K562 (cell line): ENCODE data around the gene FLCN. TPM values are rescaled to one million over a fixed set of nuclear protein-coding genes. Genes with fewer than 3 reads are reported as not detected.

Source experiments
- ATAC-seq: fragments of 200-7000 bp; cut with Tn5 transposase; 3 replicates; pipeline ENCODE4 v1.9.1; 2020; ENCODE audit warnings: moderate library complexity
- BruUV-seq: library from RNA; stranded (reverse); fragments of 400-500 nt; replicated peaks from 2 replicates; lab custom pipeline; 2021; lab: Mats Ljungman, UMichigan
- CTCF ChIA-PET: fragments of 300-600 bp; formaldehyde crosslinking; extraction: SDS; loops from one replicate; lab custom pipeline; 2021; ENCODE audit warnings: low intra/inter-chr PET ratio; lab: Yijun Ruan, JAX
- POLR2A ChIA-PET: fragments of 300-600, 350-650 bp; sonication (Branson Sonifier 250); formaldehyde crosslinking; extraction: SDS; loops from one replicate; lab custom pipeline; 2021; ENCODE audit warnings: antibody characterized with exemption, inconsistent platforms; lab: Yijun Ruan, JAX
- DNase-seq, 4 experiments: peaks; one replicate each; pipeline versions ENCODE4 v3.0.0 to v3.0.0-alpha.2; 2011 to 2018; ENCODE audit warnings: low spot score in 3 of 4, mixed read lengths in 3 of 4; ENCODE audit errors: extremely low read depth in 1 of 4
- FAIRE-seq: peaks from 2 replicates; lab custom pipeline; 2011; peaks lifted over from hg19 to GRCh38; lab: Jason Lieb, UNC
- H2AFZ ChIP-seq: 2 replicates; pipeline ENCODE4 v1.6.0; 2011; ENCODE audit warnings: low read depth, low read length, control low read depth, inconsistent platforms
- H3K27ac ChIP-seq: fragments of 200-600 bp; 3 replicates; pipeline ENCODE4 v1.8.0; 2011; ENCODE audit warnings: low read depth, mild to moderate bottlenecking, control low read depth, inconsistent platforms, low read length, moderate library complexity, mixed read lengths; ENCODE audit errors: extremely low read depth
- H3K27me3 ChIP-seq, 2 experiments: fragments of 300-600 bp in 1 of 2; 2 replicates in 1 of 2; 3 replicates in 1 of 2; pipeline versions ENCODE4 v1.6.0 to v1.8.0; 2011; ENCODE audit warnings: inconsistent platforms in 2 of 2, low read length in 2 of 2, mild to moderate bottlenecking in 1 of 2, mixed read lengths in 1 of 2, moderate library complexity in 1 of 2; ENCODE audit not compliant: control insufficient read depth in 2 of 2, insufficient read depth in 2 of 2
- H3K36me3 ChIP-seq: fragments of 300-600 bp; 3 replicates; pipeline ENCODE4 v1.8.0; 2011; ENCODE audit warnings: mild to moderate bottlenecking, low read length, inconsistent platforms; ENCODE audit not compliant: control insufficient read depth, insufficient read depth
- H3K4me1 ChIP-seq, 2 experiments: fragments of 200-600 bp in 1 of 2; replicated peaks in 1 of 2; 2 replicates in 1 of 2; 3 replicates in 1 of 2; pipeline versions ENCODE4 v1.5.1 to v1.8.0; 2011; ENCODE audit warnings: inconsistent platforms in 2 of 2, low read length in 2 of 2, mild to moderate bottlenecking in 1 of 2, mixed read lengths in 1 of 2, moderate library complexity in 1 of 2; ENCODE audit not compliant: control insufficient read depth in 2 of 2, insufficient read depth in 2 of 2
- H3K4me2 ChIP-seq: 2 replicates; pipeline ENCODE4 v1.6.1; 2011; ENCODE audit warnings: low read length, control low read depth, inconsistent platforms, mixed read lengths; ENCODE audit not compliant: insufficient read depth
- H3K4me3 ChIP-seq: fragments of 200-600 bp; sonication (generic), shearing (Covaris generic); 2 replicates; pipeline ENCODE4 v1.5.1; 2016; ENCODE audit warnings: control low read depth, inconsistent platforms
- H3K79me2 ChIP-seq: fragments of 200-600 bp; 3 replicates; pipeline ENCODE4 v1.8.0; 2011; ENCODE audit warnings: low read length, inconsistent platforms; ENCODE audit not compliant: control insufficient read depth, insufficient read depth
- H3K9ac ChIP-seq, 2 experiments: 2 replicates each; pipeline versions ENCODE4 v1.6.0 to v1.6.1; 2011; ENCODE audit warnings: low read depth in 2 of 2, low read length in 2 of 2, control low read depth in 1 of 2, inconsistent platforms in 1 of 2, mild to moderate bottlenecking in 1 of 2, mixed read lengths in 1 of 2; ENCODE audit not compliant: insufficient read depth in 1 of 2
- H3K9me1 ChIP-seq: one replicate; pipeline ENCODE4 v1.6.0; 2011; ENCODE audit warnings: inconsistent platforms, mild to moderate bottlenecking, low read length, moderate library complexity; ENCODE audit not compliant: control insufficient read depth, insufficient read depth
- H3K9me3 ChIP-seq: replicated peaks from 2 replicates; pipeline ENCODE4 v1.5.1; 2011; ENCODE audit warnings: low read depth, low read length, inconsistent platforms; ENCODE audit not compliant: control insufficient read depth, insufficient read depth
- H4K20me1 ChIP-seq: replicated peaks from 2 replicates; pipeline ENCODE4 v1.6.1; 2011; ENCODE audit warnings: low read length, inconsistent platforms, mixed read lengths; ENCODE audit not compliant: control insufficient read depth, insufficient read depth
- SIN3B ChIP-seq: fragments of 450-650 bp; IDR thresholded peaks from 2 replicates; pipeline ENCODE4 v1.6.1; 2017; ENCODE audit warnings: low read depth, mild to moderate bottlenecking, moderate library complexity
- WGBS: fragments of 100-300 bp; shearing (Covaris generic); methylation state at CpG from one replicate; pipeline ENCODE4 v1.1.6; 2016; ENCODE audit warnings: low coverage, mixed read lengths; ENCODE audit not compliant: insufficient coverage; ENCODE audit errors: missing lambda C conversion rate; 5-methylcytosine and 5-hydroxymethylcytosine counted together
- in situ Hi-C: fragments of 300-500 bp; cut with MboI; formaldehyde crosslinking; loops from 4 replicates; pipeline ENCODE4 v1.15.0; 2018; ENCODE audit warnings: inconsistent platforms, mixed read lengths
- intact Hi-C: fragments of 100-400 bp; cut with micrococcal nuclease; formaldehyde crosslinking; loops from 2 replicates; pipeline ENCODE4 v1.14.2; 2022
- polyA plus RNA-seq, 8 experiments: library from polyadenylated mRNA; depleted of rRNA in 4 of 8; stranded (reverse) in 5 of 8; unstranded in 3 of 8; fragments of >200 nt; fragmentation: Nextera tagmentation in 2 of 8; fragmentation: Illumina TruSeq in 1 of 8; extraction: Ambion mirVana in 2 of 8; extraction: Trizol in 1 of 8; gene quantifications; 2 replicates each; pipeline versions ENCODE4 v1.2.1 to v1.2.3, GENCODE V29; 2011 to 2014; ENCODE audit warnings: inconsistent platforms in 1 of 8, missing spikeins in 1 of 8
- total RNA-seq, 7 experiments: library from RNA; depleted of rRNA in 6 of 7; stranded (reverse); fragments of >200 nt in 6 of 7; fragmentation: Illumina TruSeq in 2 of 7; extraction: Trizol in 2 of 7; gene quantifications; 2 replicates each; pipeline versions ENCODE4 v1.2.1 to v1.2.3, GENCODE V29; 2011 to 2021; ENCODE audit warnings: low replicate concordance in 1 of 7
- TF ChIP-seq, protein P1 (sequence below), 2 experiments: fragments of 450-650 bp in 1 of 2; sonication (generic) in 1 of 2; formaldehyde crosslinking in 1 of 2; IDR thresholded peaks in 1 of 2; conservative IDR thresholded peaks in 1 of 2; 2 replicates each; pipeline versions ENCODE4 v1.6.1 to v1.8.1; 2016 to 2023; ENCODE audit warnings: mild to moderate bottlenecking in 2 of 2, moderate library complexity in 2 of 2, inconsistent platforms in 1 of 2, missing genetic modification reagents in 1 of 2
- TF ChIP-seq, protein P2 (sequence below): sonication (generic); IDR thresholded peaks from 2 replicates; pipeline ENCODE4 v1.6.1; 2016
- TF ChIP-seq, protein P3 (sequence below): fragments of 450-650 bp; IDR thresholded peaks from 2 replicates; pipeline ENCODE4 v1.6.1; 2018; ENCODE audit not compliant: partially characterized antibody

The FLCN gene
- total and polyA plus RNA-seq, 9 of the 15 experiments (the other 6 are each of a cell fraction or from before 2014, with no cell fraction given) = 1.6 to 33.5 (median 10.9) TPM

DNA sequence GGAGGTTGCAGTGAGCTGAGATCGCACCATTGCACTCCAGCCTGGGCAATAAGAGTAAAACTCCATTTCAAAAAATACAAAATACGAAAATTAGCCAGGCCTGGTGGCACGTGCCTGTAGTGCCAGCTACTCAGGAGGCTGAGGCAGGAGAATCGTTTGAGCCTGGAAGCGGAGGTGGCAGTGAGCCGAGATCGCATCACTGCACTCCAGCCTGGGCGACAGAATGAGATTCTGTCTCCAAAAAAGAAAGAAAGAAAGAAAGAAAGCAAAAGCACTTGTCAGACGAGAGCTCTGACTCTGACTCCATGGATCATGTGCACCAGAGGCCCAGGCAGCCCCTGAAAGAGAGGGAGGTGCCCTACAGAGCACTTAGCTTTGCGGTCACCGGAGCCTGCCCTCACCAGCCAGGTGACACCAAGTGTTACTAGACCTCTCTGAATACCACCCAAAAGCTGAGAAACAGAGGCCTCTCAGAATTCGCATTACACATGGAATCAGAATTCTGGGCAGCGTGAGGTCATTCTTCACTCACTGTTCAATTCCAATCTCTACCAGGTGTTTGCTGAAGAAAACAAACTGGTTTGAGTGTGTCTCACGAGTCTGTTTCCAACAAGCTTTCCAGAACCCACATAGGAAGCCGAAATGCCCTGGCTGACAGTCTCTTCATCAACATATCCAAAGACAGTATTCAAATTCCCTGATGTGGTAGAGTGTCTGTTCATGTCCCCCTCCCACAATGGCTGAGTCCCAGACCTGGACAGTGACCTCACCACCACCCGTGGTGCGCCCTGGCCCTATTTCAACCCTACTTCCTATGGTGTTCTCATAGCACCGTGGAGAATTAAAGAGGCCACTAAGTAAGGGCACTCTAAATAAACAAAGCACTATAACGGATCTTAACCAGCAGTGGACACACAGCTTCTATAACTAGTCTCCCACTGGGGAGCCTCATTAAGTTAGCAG lies 1.5 kb downstream of the FLCN start:
- peaks cover 8 to 11% of the 10 kb centered on the region in 2 experiments; a peak in 4 of 5 replicates for H3K4me1 ChIP-seq
- H3K79me2 ChIP-seq = peaks cover 41% of the 10 kb centered on the region
- ATAC-seq = peak; percentile 47
- H3K9me3 ChIP-seq = no peaks in the 10 kb centered on the region
- FAIRE-seq = peak; percentile 66
- H3K36me3 ChIP-seq = peaks cover 25% of the 10 kb centered on the region; the same call in 2 of the 3 replicates
- ChIA-PET CTCF (no interaction called here), POLR2A (interaction anchor here (0.8 to 1.4 kb wide), 3 partner anchors 9 to 45 kb away, joined by 3 to 6 read pairs (median 4); no protein-coding TSS in a partner anchor)
- no peaks in the 10 kb centered on the region for H3K27me3 ChIP-seq
- peak overlapping the region; percentile 100 for H3K27ac ChIP-seq
- H3K4me2 ChIP-seq = peak overlapping the region; percentile 99
- H2AFZ ChIP-seq = no peak overlapping the region
- peak in 1 of 4 experiments; percentile 45 for DNase-seq
- peaks cover 17% of the 10 kb centered on the region for H4K20me1 ChIP-seq
- 35% methylated on average over 14 of the region's 19 CpGs for WGBS
- H3K9ac ChIP-seq = peak overlapping the region; percentile 97 to 99; a peak in 3 of 4 replicates
- intact Hi-C loops (no loop called here), in situ Hi-C loops (no loop called here)
- BruUV-seq = no TSS peak
- TF ChIP-seq, protein P1, sequence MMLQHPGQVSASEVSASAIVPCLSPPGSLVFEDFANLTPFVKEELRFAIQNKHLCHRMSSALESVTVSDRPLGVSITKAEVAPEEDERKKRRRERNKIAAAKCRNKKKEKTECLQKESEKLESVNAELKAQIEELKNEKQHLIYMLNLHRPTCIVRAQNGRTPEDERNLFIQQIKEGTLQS (IDR thresholded peaks at IDR 0.05) = peak; percentile 31; the same call in 1 of the 2 replicates
- TF ChIP-seq, protein P1 (CRISPR knock-in tag; conservative IDR thresholded peaks at IDR 0.05) = no peak
- TF ChIP-seq, protein P2, sequence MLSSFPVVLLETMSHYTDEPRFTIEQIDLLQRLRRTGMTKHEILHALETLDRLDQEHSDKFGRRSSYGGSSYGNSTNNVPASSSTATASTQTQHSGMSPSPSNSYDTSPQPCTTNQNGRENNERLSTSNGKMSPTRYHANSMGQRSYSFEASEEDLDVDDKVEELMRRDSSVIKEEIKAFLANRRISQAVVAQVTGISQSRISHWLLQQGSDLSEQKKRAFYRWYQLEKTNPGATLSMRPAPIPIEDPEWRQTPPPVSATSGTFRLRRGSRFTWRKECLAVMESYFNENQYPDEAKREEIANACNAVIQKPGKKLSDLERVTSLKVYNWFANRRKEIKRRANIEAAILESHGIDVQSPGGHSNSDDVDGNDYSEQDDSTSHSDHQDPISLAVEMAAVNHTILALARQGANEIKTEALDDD = peak; percentile 65; the same call in 1 of the 2 replicates
- no peak for TF ChIP-seq SIN3B
- TF ChIP-seq, protein P3, sequence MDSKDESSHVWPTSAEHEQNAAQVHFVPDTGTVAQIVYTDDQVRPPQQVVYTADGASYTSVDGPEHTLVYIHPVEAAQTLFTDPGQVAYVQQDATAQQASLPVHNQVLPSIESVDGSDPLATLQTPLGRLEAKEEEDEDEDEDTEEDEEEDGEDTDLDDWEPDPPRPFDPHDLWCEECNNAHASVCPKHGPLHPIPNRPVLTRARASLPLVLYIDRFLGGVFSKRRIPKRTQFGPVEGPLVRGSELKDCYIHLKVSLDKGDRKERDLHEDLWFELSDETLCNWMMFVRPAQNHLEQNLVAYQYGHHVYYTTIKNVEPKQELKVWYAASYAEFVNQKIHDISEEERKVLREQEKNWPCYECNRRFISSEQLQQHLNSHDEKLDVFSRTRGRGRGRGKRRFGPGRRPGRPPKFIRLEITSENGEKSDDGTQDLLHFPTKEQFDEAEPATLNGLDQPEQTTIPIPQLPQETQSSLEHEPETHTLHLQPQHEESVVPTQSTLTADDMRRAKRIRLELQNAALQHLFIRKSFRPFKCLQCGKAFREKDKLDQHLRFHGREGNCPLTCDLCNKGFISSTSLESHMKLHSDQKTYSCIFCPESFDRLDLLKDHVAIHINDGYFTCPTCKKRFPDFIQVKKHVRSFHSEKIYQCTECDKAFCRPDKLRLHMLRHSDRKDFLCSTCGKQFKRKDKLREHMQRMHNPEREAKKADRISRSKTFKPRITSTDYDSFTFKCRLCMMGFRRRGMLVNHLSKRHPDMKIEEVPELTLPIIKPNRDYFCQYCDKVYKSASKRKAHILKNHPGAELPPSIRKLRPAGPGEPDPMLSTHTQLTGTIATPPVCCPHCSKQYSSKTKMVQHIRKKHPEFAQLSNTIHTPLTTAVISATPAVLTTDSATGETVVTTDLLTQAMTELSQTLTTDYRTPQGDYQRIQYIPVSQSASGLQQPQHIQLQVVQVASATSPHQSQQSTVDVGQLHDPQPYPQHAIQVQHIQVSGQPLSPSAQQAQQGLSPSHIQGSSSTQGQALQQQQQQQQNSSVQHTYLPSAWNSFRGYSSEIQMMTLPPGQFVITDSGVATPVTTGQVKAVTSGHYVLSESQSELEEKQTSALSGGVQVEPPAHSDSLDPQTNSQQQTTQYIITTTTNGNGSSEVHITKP = peak; percentile 57
- peak overlapping the region; percentile 98 for H3K4me3 ChIP-seq
- peaks cover 2% of the 10 kb centered on the region for H3K9me1 ChIP-seq
